GM12878 (cell line): ENCODE results near the gene LRP1B. TPM values are rescaled to one million over a fixed set of nuclear protein-coding genes. Genes with fewer than 3 reads are reported as not detected.

Experiments
- ATAC-seq: fragments of 200-7000 bp; cut with Tn5 transposase; 3 replicates; pipeline ENCODE4 v1.9.1; 2020; ENCODE audit warnings: mild to moderate bottlenecking, moderate library complexity
- BruUV-seq: library from RNA; stranded (reverse); fragments of 400-500 nt; replicated peaks from 2 replicates; lab custom pipeline; 2021; lab: Mats Ljungman, UMichigan
- CTCF ChIA-PET: fragments of 300-600 bp; sonication (Branson Sonifier 250); formaldehyde crosslinking; extraction: SDS; loops from one replicate; lab custom pipeline; 2021; ENCODE audit warnings: inconsistent platforms; lab: Yijun Ruan, JAX
- POLR2A ChIA-PET: fragments of 350-600 bp; formaldehyde crosslinking; extraction: SDS; loops from one replicate; lab custom pipeline; 2021; ENCODE audit warnings: inconsistent platforms; lab: Charles Lee
- RAD21 ChIA-PET: fragments of 300-600 bp; sonication (Branson Sonifier 250); formaldehyde crosslinking; loops from one replicate; lab custom pipeline; 2023; ENCODE audit warnings: antibody characterized with exemption; ENCODE audit not compliant: unreplicated experiment; lab: Charles Lee
- SMC1A ChIA-PET: fragments of 300-600 bp; sonication (Branson Sonifier 250); formaldehyde crosslinking; loops from one replicate; lab custom pipeline; 2023; ENCODE audit not compliant: unreplicated experiment, uncharacterized antibody; lab: Charles Lee
- DNase-seq: peaks from one replicate; pipeline ENCODE4 v3.0.0-alpha.2; 2011; ENCODE audit warnings: low read depth, low spot score
- FAIRE-seq: peaks from 3 replicates; lab custom pipeline; 2011; peaks lifted over from hg19 to GRCh38; lab: Jason Lieb, UNC
- H2AFZ ChIP-seq: 2 replicates; pipeline ENCODE4 v1.6.0; 2011; ENCODE audit warnings: low read depth, low read length, control low read depth; ENCODE audit not compliant: control insufficient read depth
- H3K27ac ChIP-seq: 2 replicates; pipeline ENCODE4 v1.5.1; 2011; ENCODE audit warnings: control low read depth; ENCODE audit not compliant: control insufficient read depth, insufficient read depth
- H3K27me3 ChIP-seq, 2 experiments: replicated peaks in 1 of 2; 2 replicates each; pipeline versions ENCODE4 v1.6.0 to v1.6.1; 2011; ENCODE audit warnings: low read length in 1 of 2; ENCODE audit not compliant: control insufficient read depth in 2 of 2, insufficient read depth in 2 of 2
- H3K36me3 ChIP-seq, 2 experiments: 2 replicates each; pipeline ENCODE4 v1.5.1; 2011; ENCODE audit warnings: low read length in 1 of 2; ENCODE audit not compliant: control insufficient read depth in 2 of 2, insufficient read depth in 2 of 2
- H3K4me1 ChIP-seq: 2 replicates; pipeline ENCODE4 v1.6.1; 2011; ENCODE audit warnings: mild to moderate bottlenecking, low read length, moderate library complexity, mixed read lengths; ENCODE audit not compliant: control insufficient read depth, insufficient read depth
- H3K4me2 ChIP-seq: 2 replicates; pipeline ENCODE4 v1.6.0; 2011; ENCODE audit warnings: control low read depth; ENCODE audit not compliant: control insufficient read depth, insufficient read depth
- H3K4me3 ChIP-seq: fragments of 200-600 bp; sonication (generic); 2 replicates; pipeline ENCODE4 v1.5.1; 2016
- H3K79me2 ChIP-seq: 2 replicates; pipeline ENCODE4 v1.6.0; 2011; ENCODE audit warnings: low read length; ENCODE audit not compliant: control insufficient read depth, insufficient read depth
- H3K9ac ChIP-seq: 2 replicates; pipeline ENCODE4 v1.8.0; 2011; ENCODE audit warnings: low read length, control low read depth, mixed read lengths; ENCODE audit not compliant: control insufficient read depth, insufficient read depth
- H3K9me3 ChIP-seq: replicated peaks from 3 replicates; pipeline ENCODE4 v1.5.1; 2011; ENCODE audit warnings: mild to moderate bottlenecking, low read length; ENCODE audit not compliant: control insufficient read depth, insufficient read depth
- H4K20me1 ChIP-seq: 2 replicates; pipeline ENCODE4 v1.6.0; 2011; ENCODE audit not compliant: control insufficient read depth, insufficient read depth
- BMI1 ChIP-seq: fragments of 450-650 bp; IDR thresholded peaks from 2 replicates; pipeline ENCODE4 v1.6.1; 2016; ENCODE audit warnings: mild to moderate bottlenecking, moderate library complexity, borderline replicate concordance
- BRCA1 ChIP-seq: IDR thresholded peaks from 2 replicates; pipeline ENCODE4 v1.6.1; 2011; ENCODE audit warnings: low read depth, low read length, improper control_type of control experiment
- CHD1 ChIP-seq: IDR thresholded peaks from 2 replicates; pipeline ENCODE4 v1.6.1; 2012; ENCODE audit warnings: low read depth, low read length, improper control_type of control experiment
- CREM ChIP-seq: IDR thresholded peaks from 2 replicates; pipeline ENCODE4 v1.6.1; 2014; ENCODE audit warnings: antibody characterized with exemption, low read depth
- E2F8 ChIP-seq: fragments of 450-650 bp; IDR thresholded peaks from 2 replicates; pipeline ENCODE4 v1.6.1; 2018; ENCODE audit warnings: mild to moderate bottlenecking, low read depth, moderate library complexity; ENCODE audit not compliant: partially characterized antibody
- E4F1 ChIP-seq: fragments of 450-650 bp; IDR thresholded peaks from 2 replicates; pipeline ENCODE4 v1.6.1; 2018; ENCODE audit warnings: borderline replicate concordance, mild to moderate bottlenecking; ENCODE audit not compliant: partially characterized antibody
- EP300 ChIP-seq, 2 experiments: fragments of 150-350 bp in 1 of 2; IDR thresholded peaks; 2 replicates each; pipeline ENCODE4 v1.6.1; 2011 to 2012; ENCODE audit warnings: low read depth in 2 of 2, low read length in 2 of 2, borderline replicate concordance in 1 of 2, improper control_type of control experiment in 1 of 2, inconsistent platforms in 1 of 2; ENCODE audit not compliant: control insufficient read depth in 1 of 2
- HCFC1 ChIP-seq: fragments of 150-350 bp; IDR thresholded peaks from 2 replicates; pipeline ENCODE4 v1.6.1; 2014; ENCODE audit warnings: low read length
- HDGF ChIP-seq: fragments of 450-650 bp; IDR thresholded peaks from 2 replicates; pipeline ENCODE4 v1.6.1; 2016; ENCODE audit warnings: antibody characterized with exemption
- LARP7 ChIP-seq: fragments of 450-650 bp; IDR thresholded peaks from 2 replicates; pipeline ENCODE4 v1.6.1; 2017; ENCODE audit warnings: mild to moderate bottlenecking
- MTA3 ChIP-seq: IDR thresholded peaks from 2 replicates; pipeline ENCODE4 v1.6.1; 2012; ENCODE audit warnings: low read length, inconsistent platforms, borderline replicate concordance
- NBN ChIP-seq: fragments of 450-650 bp; IDR thresholded peaks from 2 replicates; pipeline ENCODE4 v1.6.1; 2016
- NFIC ChIP-seq: IDR thresholded peaks from 2 replicates; pipeline ENCODE4 v1.6.1; 2012; ENCODE audit warnings: low read depth, mild to moderate bottlenecking, inconsistent platforms, low read length, moderate library complexity
- NKRF ChIP-seq: fragments of 450-650 bp; conservative IDR thresholded peaks from 2 replicates; pipeline ENCODE4 v1.6.1; 2017; ENCODE audit warnings: mild to moderate bottlenecking, moderate library complexity
- POLR2AphosphoS5 ChIP-seq: IDR thresholded peaks from 2 replicates; pipeline ENCODE4 v1.6.1; 2011; ENCODE audit warnings: mild to moderate bottlenecking, low read length, inconsistent platforms
- RUNX3 ChIP-seq: IDR thresholded peaks from 2 replicates; pipeline ENCODE4 v1.6.1; 2012; ENCODE audit warnings: low read length, inconsistent platforms
- SMC3 ChIP-seq: IDR thresholded peaks from 2 replicates; pipeline ENCODE4 v1.6.1; 2011; ENCODE audit warnings: low read length, improper control_type of control experiment, borderline replicate concordance
- TBL1XR1 ChIP-seq: IDR thresholded peaks from 2 replicates; pipeline ENCODE4 v1.6.1; 2012; ENCODE audit warnings: low read depth, low read length, improper control_type of control experiment
- ZBED1 ChIP-seq: IDR thresholded peaks from 2 replicates; pipeline ENCODE4 v1.6.1; 2016; ENCODE audit warnings: borderline replicate concordance
- WGBS: methylation state at CpG from one replicate; pipeline ENCODE4 v1.1.6; 2016; ENCODE audit warnings: low lambda C conversion rate; ENCODE audit not compliant: insufficient replicate concordance, insufficient coverage; ENCODE audit errors: missing lambda C conversion rate; 5-methylcytosine and 5-hydroxymethylcytosine counted together
- in situ Hi-C: fragments of 300-500 bp; cut with MboI; formaldehyde crosslinking; loops from 9 replicates; pipeline ENCODE4 v1.14.3; 2018; ENCODE audit warnings: mixed read lengths
- intact Hi-C: fragments of 100-400 bp; cut with micrococcal nuclease; formaldehyde crosslinking; loops from one replicate; pipeline ENCODE4 v1.14.2; 2022; ENCODE audit not compliant: unreplicated experiment
- polyA plus RNA-seq, 11 experiments: library from polyadenylated mRNA; depleted of rRNA in 4 of 11; unstranded in 6 of 11; stranded (reverse) in 5 of 11; fragments of >200 nt; fragmentation: Nextera tagmentation in 4 of 11; fragmentation: Illumina TruSeq in 1 of 11; extraction: Ambion mirVana in 4 of 11; extraction: Trizol in 1 of 11; gene quantifications; 1 replicate in 1 of 11; 2 replicates in 10 of 11; pipeline versions ENCODE4 v1.2.1 to v1.2.3, GENCODE V29; 2011 to 2016; ENCODE audit warnings: inconsistent platforms in 2 of 11, missing spikeins in 2 of 11, low read depth in 1 of 11
- total RNA-seq, 4 experiments: library from RNA; depleted of rRNA in 3 of 4; stranded (reverse); fragments of >200 nt in 3 of 4; fragmentation: Illumina TruSeq in 1 of 4; extraction: Trizol in 1 of 4; gene quantifications; 2 replicates each; pipeline versions ENCODE4 v1.2.1 to v1.2.3, GENCODE V29; 2013 to 2021

LRP1B gene
- total and polyA plus RNA-seq, 10 of the 15 experiments (the other 5 are each of a cell fraction or from before 2014, with no cell fraction given): under 0.01 to 0.06 (median 0.03) TPM; not detected in 5

GRCh38 chr2:140509765-140510164 is 1621.1 kb downstream of the LRP1B start:
- H3K27me3 ChIP-seq: no peaks in the 10 kb centered on the region
- no peak overlapping the region for H3K4me2 ChIP-seq
- ATAC-seq: no peak
- no peak for DNase-seq
- H3K9ac ChIP-seq: no peak overlapping the region
- no peak overlapping the region for H3K4me3 ChIP-seq
- H4K20me1 ChIP-seq: no peaks in the 10 kb centered on the region
- no peaks in the 10 kb centered on the region for H3K36me3 ChIP-seq
- WGBS: 42% methylated on average over 6 of the region's 6 CpGs
- no peaks in the 10 kb centered on the region for H3K4me1 ChIP-seq
- no TSS peak for BruUV-seq
- intact Hi-C loops (no loop called here), in situ Hi-C loops (no loop called here)
- H3K79me2 ChIP-seq: no peaks in the 10 kb centered on the region
- SMC1A ChIA-PET: no interaction called here
- no peaks in the 10 kb centered on the region for H3K9me3 ChIP-seq
- RAD21 ChIA-PET: interaction anchor here (0.5 kb wide), 1 partner anchor 346 kb away, joined by 3 read pairs; no protein-coding TSS in a partner anchor
- TF ChIP-seq TBL1XR1 (no peak), HDGF (no peak), ZBED1 (no peak), POLR2AphosphoS5 (no peak), BMI1 (no peak), NFIC (no peak), RUNX3 (no peak), NBN (no peak), E4F1 (no peak), EP300 (IDR thresholded peaks at IDR 0.05; ENCODE audit: borderline replicate concordance in 1 of 2, control insufficient read depth in 1 of 2, low read depth in 2 of 2, low read length in 2 of 2) (no peak), CREM (no peak), CHD1 (no peak), BRCA1 (no peak), NKRF (no peak), HCFC1 (no peak), E2F8 (no peak), SMC3 (no peak), MTA3 (no peak), LARP7 (no peak)
- POLR2A ChIA-PET: no interaction called here
- H3K27ac ChIP-seq: no peak overlapping the region
- CTCF ChIA-PET: no interaction called here
- no peak for FAIRE-seq
- no peak overlapping the region for H2AFZ ChIP-seq
